ENCODE measurements around the gene HSPD1. TPM values are rescaled to one million over a fixed set of nuclear protein-coding genes. Genes with fewer than 3 reads are reported as not detected.

HSPD1 gene
- total and polyA plus RNA-seq, 2 of the 13 experiments (the other 11 are each of a cell fraction or from before 2014, with no cell fraction given), result 685 to 2,610 TPM

DNA sequence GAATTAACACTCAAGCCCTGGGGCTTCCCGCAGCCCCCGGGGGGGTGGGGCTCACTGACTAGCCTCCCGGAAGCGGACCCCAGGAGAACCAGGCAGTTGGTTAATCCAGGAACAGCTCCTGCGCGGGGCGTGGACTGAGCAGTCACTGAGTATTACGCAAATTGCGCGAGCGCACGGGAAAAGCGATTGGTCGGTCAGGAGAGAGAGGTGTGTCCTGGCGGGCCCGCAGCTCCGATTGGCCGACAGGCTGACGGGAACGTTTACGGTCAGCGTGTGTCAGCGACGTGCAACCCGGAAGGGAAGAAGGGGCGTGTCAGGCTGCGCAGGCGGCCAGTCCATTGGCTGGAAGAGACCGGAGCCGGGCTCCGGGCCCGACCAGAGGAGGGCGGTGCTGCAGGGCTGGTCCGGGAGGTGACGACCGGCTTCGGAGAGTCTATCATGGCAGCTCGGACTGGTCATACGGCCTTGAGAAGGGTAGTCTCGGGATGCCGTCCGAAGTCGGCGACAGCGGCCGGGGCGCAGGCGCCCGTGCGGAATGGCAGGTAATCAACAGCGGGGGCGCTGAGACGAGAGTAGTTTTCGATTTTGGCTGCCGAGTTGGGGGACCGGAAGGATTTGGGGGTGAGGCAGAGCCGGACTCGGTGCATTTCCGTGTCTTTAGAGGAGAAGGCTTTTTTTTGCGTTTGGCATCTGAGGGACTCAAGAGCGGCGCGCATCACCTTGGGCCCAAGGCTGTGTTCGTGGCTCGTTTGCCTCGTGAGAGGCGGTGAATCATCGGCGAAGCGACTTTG lies 46.3 kb downstream of the HSPD1 start, which contains the start of gene COQ10B (continued):
- TF ChIP-seq ZBTB34 (CRISPR knock-in tag; IDR thresholded peaks at IDR 0.05) (peak; percentile 77; the same call in 1 of the 2 replicates), XRCC5 (optimal IDR thresholded peaks at IDR 0.05; ENCODE audit: low read length) (peak; percentile 50), ASH2L (IDR thresholded peaks at IDR 0.05; ENCODE audit: insufficient read length, low read depth, low read length) (peak; percentile 98), SATB2 (CRISPR knock-in tag; IDR thresholded peaks at IDR 0.05) (no peak), ZNF274 (CRISPR knock-in tag; IDR thresholded peaks at IDR 0.05) (no peak), ZNF382 (CRISPR knock-in tag; IDR thresholded peaks at IDR 0.05; ENCODE audit: borderline replicate concordance) (no peak), ZC3H4 (CRISPR knock-in tag; IDR thresholded peaks at IDR 0.05; ENCODE audit: borderline replicate concordance) (peak; percentile 79), MATR3 (CRISPR knock-in tag; IDR thresholded peaks at IDR 0.05) (no peak), ZFP1 (CRISPR knock-in tag; IDR thresholded peaks at IDR 0.05) (no peak), REL (CRISPR knock-in tag; conservative IDR thresholded peaks at IDR 0.05) (0 out of 2 replicates have a peak, but pooled peaks have one; percentile 56), MIER3 (CRISPR knock-in tag; IDR thresholded peaks at IDR 0.05; ENCODE audit: borderline replicate concordance) (no peak), DNMT3B (CRISPR knock-in tag; conservative IDR thresholded peaks at IDR 0.05) (peak; percentile 47; the same call in 1 of the 2 replicates), NR2F6 (IDR thresholded peaks at IDR 0.05) (no peak; the same call in 1 of the 2 replicates), NR2F6 (CRISPR knock-in tag; IDR thresholded peaks at IDR 0.05) (no peak; the same call in 1 of the 2 replicates), ZNF446 (CRISPR knock-in tag; IDR thresholded peaks at IDR 0.05) (no peak), MXI1 (IDR thresholded peaks at IDR 0.05; ENCODE audit: borderline replicate concordance, low read depth, low read length) (peak; percentile 85; the same call in 2 of the 3 replicates), ZSCAN5A (CRISPR knock-in tag; IDR thresholded peaks at IDR 0.05; ENCODE audit: borderline replicate concordance) (no peak), MIXL1 (CRISPR knock-in tag; IDR thresholded peaks at IDR 0.05) (no peak), PTBP1 (IDR thresholded peaks at IDR 0.05; ENCODE audit: low read depth, low read length, poor library complexity, severe bottlenecking) (peak; percentile 21), ZNF343 (CRISPR knock-in tag; IDR thresholded peaks at IDR 0.05) (no peak; the same call in 1 of the 2 replicates), ZBTB38 (CRISPR knock-in tag; IDR thresholded peaks at IDR 0.05) (peak; percentile 83), SRSF9 (IDR thresholded peaks at IDR 0.05; ENCODE audit: borderline replicate concordance, insufficient read depth, low read depth, low read length, poor library complexity, severe bottlenecking) (no peak), EZH2 (conservative IDR thresholded peaks at IDR 0.05; ENCODE audit: low read depth, low read length) (no peak), SMC3 (IDR thresholded peaks at IDR 0.05; ENCODE audit: low read length) (peak; percentile 7; the same call in 1 of the 2 replicates)
- TF ChIP-seq, protein P1, sequence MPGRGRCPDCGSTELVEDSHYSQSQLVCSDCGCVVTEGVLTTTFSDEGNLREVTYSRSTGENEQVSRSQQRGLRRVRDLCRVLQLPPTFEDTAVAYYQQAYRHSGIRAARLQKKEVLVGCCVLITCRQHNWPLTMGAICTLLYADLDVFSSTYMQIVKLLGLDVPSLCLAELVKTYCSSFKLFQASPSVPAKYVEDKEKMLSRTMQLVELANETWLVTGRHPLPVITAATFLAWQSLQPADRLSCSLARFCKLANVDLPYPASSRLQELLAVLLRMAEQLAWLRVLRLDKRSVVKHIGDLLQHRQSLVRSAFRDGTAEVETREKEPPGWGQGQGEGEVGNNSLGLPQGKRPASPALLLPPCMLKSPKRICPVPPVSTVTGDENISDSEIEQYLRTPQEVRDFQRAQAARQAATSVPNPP (CRISPR knock-in tag; IDR thresholded peaks at IDR 0.05), result peak; percentile 76
- TF ChIP-seq, protein P2, sequence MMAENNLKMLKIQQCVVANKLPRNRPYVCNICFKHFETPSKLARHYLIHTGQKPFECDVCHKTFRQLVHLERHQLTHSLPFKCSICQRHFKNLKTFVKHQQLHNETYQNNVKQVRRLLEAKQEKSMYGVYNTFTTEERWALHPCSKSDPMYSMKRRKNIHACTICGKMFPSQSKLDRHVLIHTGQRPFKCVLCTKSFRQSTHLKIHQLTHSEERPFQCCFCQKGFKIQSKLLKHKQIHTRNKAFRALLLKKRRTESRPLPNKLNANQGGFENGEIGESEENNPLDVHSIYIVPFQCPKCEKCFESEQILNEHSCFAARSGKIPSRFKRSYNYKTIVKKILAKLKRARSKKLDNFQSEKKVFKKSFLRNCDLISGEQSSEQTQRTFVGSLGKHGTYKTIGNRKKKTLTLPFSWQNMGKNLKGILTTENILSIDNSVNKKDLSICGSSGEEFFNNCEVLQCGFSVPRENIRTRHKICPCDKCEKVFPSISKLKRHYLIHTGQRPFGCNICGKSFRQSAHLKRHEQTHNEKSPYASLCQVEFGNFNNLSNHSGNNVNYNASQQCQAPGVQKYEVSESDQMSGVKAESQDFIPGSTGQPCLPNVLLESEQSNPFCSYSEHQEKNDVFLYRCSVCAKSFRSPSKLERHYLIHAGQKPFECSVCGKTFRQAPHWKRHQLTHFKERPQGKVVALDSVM (CRISPR knock-in tag; IDR thresholded peaks at IDR 0.05), result 0 out of 2 replicates have a peak, but pooled peaks have one; percentile 74
